OCI-LY3 (cell line): Measurements from ENCODE around the gene GADD45A.

ENCODE experiments used
- H2AFZ ChIP-seq: fragments of 200-600, 300-600 bp; shearing (Covaris generic); 2 replicates; pipeline ENCODE4 v1.6.0; 2014; ENCODE audit warnings: antibody characterized with exemption, low read depth, low read length
- H3K27ac ChIP-seq: fragments of 200-600, 300-600 bp; sonication (generic); 2 replicates; pipeline ENCODE4 v1.5.1; 2014; ENCODE audit warnings: mild to moderate bottlenecking, low read length, moderate library complexity, mixed read lengths
- H3K27me3 ChIP-seq: fragments of 200-600, 300-600 bp; sonication (generic); 2 replicates; pipeline ENCODE4 v1.6.1; 2014; ENCODE audit warnings: low read depth, low read length, mixed read lengths
- H3K36me3 ChIP-seq: fragments of 200-600, 300-600 bp; sonication (generic); replicated peaks from 2 replicates; pipeline ENCODE3; 2014; ENCODE audit warnings: low read depth, low read length, mixed read lengths
- H3K4me1 ChIP-seq: fragments of 300-600, 200-600 bp; sonication (generic); 2 replicates; pipeline ENCODE4 v1.6.1; 2014; ENCODE audit warnings: low read length, mixed read lengths
- H3K4me2 ChIP-seq: fragments of 200-600, 300-600 bp; sonication (generic); 2 replicates; pipeline ENCODE4 v1.6.1; 2014; ENCODE audit warnings: low read length, mixed read lengths
- H3K4me3 ChIP-seq: fragments of 300-600, 200-600 bp; sonication (generic); 2 replicates; pipeline ENCODE4 v1.5.1; 2014; ENCODE audit warnings: antibody characterized with exemption, mild to moderate bottlenecking, low read length, moderate library complexity
- H3K79me2 ChIP-seq: fragments of 300-600, 200-600 bp; shearing (Covaris generic); 2 replicates; pipeline ENCODE4 v1.6.1; 2014; ENCODE audit warnings: mild to moderate bottlenecking, low read length, mixed read lengths
- H3K9ac ChIP-seq: fragments of 300-600, 200-600 bp; shearing (Covaris generic); 2 replicates; pipeline ENCODE4 v1.6.0; 2014; ENCODE audit warnings: mild to moderate bottlenecking, low read length, moderate library complexity
- H3K9me3 ChIP-seq: fragments of 200-600, 300-600 bp; shearing (Covaris generic); 2 replicates; pipeline ENCODE4 v1.6.1; 2014; ENCODE audit warnings: low read length, mixed read lengths; ENCODE audit not compliant: insufficient read depth
- H4K20me1 ChIP-seq: fragments of 200-600, 300-600 bp; sonication (generic); 2 replicates; pipeline ENCODE4 v1.6.1; 2016; ENCODE audit warnings: low read length, mixed read lengths; ENCODE audit not compliant: insufficient read depth
- EZH2phosphoT487 ChIP-seq: fragments of 200-600 bp; shearing (Covaris generic); IDR thresholded peaks from 2 replicates; pipeline ENCODE4 v1.6.1; 2018; ENCODE audit warnings: antibody characterized with exemption, mixed run types, low read depth
- TF ChIP-seq, protein P1 (sequence below): fragments of 200-600, 300-600 bp; sonication (generic); IDR thresholded peaks from 2 replicates; pipeline ENCODE4 v1.5.1; 2014; ENCODE audit warnings: antibody characterized with exemption, low read length, low read depth

GADD45A gene

DNA sequence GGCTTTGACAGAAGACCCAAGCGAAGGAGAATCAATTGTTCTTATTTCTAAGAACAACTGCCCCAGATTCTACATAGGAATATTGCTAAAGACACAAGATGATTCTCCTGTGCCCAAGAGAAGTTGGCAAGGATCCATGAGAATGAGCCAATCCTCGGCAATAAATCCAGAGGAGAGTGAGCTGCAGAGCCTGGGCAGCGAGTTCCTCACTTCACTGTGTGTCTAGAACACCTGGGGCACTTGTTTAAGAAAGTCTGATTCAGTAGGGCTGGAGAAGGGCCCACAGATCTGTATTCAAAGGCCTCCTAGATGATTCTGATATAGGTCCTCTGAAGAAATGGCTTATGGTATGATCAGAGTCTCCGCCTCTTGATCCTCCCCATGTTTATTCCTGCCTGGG is 31.8 kb downstream of the GADD45A start:
- Histone ChIP-seq H3K9ac (no peak overlapping the region), H4K20me1 (no peaks in the 10 kb centered on the region), H3K27ac (no peak overlapping the region), H3K4me1 (no peaks in the 10 kb centered on the region), H3K27me3 (no peaks in the 10 kb centered on the region), H3K36me3 (no peaks in the 10 kb centered on the region), H3K4me3 (no peak overlapping the region), H3K4me2 (no peak overlapping the region), H3K79me2 (no peaks in the 10 kb centered on the region), H3K9me3 (no peaks in the 10 kb centered on the region), H2AFZ (no peak overlapping the region)
- no peak for TF ChIP-seq EZH2phosphoT487
- TF ChIP-seq, protein P1, sequence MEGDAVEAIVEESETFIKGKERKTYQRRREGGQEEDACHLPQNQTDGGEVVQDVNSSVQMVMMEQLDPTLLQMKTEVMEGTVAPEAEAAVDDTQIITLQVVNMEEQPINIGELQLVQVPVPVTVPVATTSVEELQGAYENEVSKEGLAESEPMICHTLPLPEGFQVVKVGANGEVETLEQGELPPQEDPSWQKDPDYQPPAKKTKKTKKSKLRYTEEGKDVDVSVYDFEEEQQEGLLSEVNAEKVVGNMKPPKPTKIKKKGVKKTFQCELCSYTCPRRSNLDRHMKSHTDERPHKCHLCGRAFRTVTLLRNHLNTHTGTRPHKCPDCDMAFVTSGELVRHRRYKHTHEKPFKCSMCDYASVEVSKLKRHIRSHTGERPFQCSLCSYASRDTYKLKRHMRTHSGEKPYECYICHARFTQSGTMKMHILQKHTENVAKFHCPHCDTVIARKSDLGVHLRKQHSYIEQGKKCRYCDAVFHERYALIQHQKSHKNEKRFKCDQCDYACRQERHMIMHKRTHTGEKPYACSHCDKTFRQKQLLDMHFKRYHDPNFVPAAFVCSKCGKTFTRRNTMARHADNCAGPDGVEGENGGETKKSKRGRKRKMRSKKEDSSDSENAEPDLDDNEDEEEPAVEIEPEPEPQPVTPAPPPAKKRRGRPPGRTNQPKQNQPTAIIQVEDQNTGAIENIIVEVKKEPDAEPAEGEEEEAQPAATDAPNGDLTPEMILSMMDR, result no peak

GRCh38 chr1:67717876-67718275 is 32.9 kb downstream of the GADD45A start:
- no peaks in the 10 kb centered on the region for H3K4me1 ChIP-seq

GRCh38 chr1:67719329-67720196 is 34.6 kb downstream of the GADD45A start:
- TF ChIP-seq, protein P1, result no peak
- no peak for TF ChIP-seq EZH2phosphoT487
- Histone ChIP-seq H2AFZ (no peak overlapping the region), H3K4me3 (no peak overlapping the region), H3K9ac (no peak overlapping the region), H3K9me3 (no peaks in the 10 kb centered on the region), H3K4me2 (no peak overlapping the region), H3K4me1 (peaks cover 6% of the 10 kb centered on the region; the same call in 1 of the 2 replicates), H3K27me3 (no peaks in the 10 kb centered on the region), H3K36me3 (no peaks in the 10 kb centered on the region), H3K27ac (no peak overlapping the region), H4K20me1 (no peaks in the 10 kb centered on the region), H3K79me2 (no peaks in the 10 kb centered on the region)

More at GRCh38 chr1:67717876-67718275, 32.9 kb downstream of the GADD45A start:
- Histone ChIP-seq H3K79me2 (no peaks in the 10 kb centered on the region), H2AFZ (no peak overlapping the region), H3K27ac (no peak overlapping the region), H3K4me2 (no peak overlapping the region), H4K20me1 (no peaks in the 10 kb centered on the region), H3K9me3 (no peaks in the 10 kb centered on the region), H3K9ac (no peak overlapping the region), H3K4me3 (no peak overlapping the region), H3K36me3 (no peaks in the 10 kb centered on the region), H3K27me3 (no peaks in the 10 kb centered on the region)
- TF ChIP-seq, protein P1, result no peak
- no peak for TF ChIP-seq EZH2phosphoT487

DNA sequence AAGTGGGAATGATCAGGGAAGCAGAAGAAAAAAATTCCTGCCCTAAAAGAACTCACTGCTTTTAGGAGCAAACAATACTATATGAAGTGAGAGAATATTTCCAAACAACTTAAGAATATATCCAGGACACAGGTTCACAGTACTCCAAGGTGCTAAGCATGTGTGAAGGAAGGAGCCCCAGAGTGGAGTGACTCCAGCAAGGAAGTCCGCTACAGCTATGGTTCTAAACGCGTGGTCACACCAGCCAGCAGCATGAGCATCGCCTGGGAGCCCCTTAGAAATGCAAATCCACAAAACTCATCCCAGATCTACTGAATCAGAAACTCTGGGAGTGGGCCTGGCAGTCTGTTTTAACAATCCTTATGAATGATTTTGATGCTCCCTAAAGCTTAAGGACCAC is 36.1 kb downstream of the GADD45A start:
- H3K79me2 ChIP-seq, result no peaks in the 10 kb centered on the region
- TF ChIP-seq EZH2phosphoT487, result no peak
- TF ChIP-seq, protein P1, result no peak
- H3K36me3 ChIP-seq, result no peaks in the 10 kb centered on the region
- no peaks in the 10 kb centered on the region for H4K20me1 ChIP-seq
- peaks cover 6% of the 10 kb centered on the region; the same call in 1 of the 2 replicates for H3K4me1 ChIP-seq
- H3K27ac ChIP-seq, result no peak overlapping the region
- H3K4me3 ChIP-seq, result no peak overlapping the region
- H3K27me3 ChIP-seq, result no peaks in the 10 kb centered on the region
- H3K9me3 ChIP-seq, result no peaks in the 10 kb centered on the region
- no peak overlapping the region for H2AFZ ChIP-seq
- no peak overlapping the region for H3K9ac ChIP-seq
- H3K4me2 ChIP-seq, result no peak overlapping the region
